ENCODE measurements around the gene HTR3B.

HTR3B gene

DNA sequence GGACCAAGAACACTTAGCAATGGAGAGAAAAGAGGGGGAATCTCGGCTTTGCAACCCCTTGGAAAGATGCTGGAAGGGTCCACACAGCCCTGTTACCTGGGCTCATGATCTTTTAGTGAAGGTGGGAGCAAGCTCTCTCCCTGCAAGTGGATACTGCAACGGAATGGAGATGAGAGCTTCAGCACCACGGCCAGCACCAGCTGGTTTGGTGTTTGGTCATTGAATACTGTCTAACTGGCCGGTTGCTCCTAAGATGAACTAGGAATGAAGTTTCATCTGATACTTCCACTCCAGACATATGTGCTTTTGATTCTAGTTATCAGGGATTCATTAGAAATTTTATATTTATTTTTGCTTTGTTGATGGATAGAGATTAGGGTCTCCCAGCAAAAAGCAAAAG, 86.6 kb downstream of the HTR3B start:
- DNase-seq (ENCODE audit: low read depth), result no peak

DNA sequence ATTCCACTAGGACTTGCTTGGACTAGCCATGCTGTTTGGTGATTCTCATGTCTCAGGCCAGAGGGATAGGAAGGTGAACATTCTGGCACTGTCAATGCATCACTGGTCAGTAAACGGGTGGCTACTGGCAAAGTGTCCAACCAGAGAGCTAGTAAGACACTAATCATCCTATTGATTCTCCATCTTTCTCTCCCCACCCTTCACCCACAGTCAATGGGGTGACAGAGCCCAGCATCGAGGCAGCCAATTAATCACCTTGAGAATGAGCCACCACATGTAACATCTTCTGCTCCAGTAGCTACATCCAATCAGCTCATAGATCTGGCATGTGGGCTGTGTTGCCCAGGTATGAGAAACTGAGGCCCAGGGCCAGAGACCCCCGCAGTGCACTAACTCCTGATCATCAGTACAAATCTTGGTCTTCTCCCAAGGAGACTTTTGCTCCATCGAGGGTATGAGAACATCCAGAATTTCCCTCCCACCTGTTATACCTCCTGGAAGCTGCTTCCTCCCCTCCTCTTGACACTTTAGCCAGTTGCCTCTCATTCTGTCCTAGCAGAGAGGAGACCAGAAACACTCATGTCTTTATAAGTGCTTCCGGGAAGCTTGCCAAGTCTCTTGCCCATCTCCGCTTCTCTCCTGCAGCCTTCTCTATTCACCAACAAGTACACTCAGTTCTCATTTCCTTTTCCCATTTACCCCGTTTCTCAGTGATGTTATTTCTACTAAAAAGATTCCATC, 87.3 kb downstream of the HTR3B start:
- no peak for DNase-seq (ENCODE audit: low read depth)

DNA sequence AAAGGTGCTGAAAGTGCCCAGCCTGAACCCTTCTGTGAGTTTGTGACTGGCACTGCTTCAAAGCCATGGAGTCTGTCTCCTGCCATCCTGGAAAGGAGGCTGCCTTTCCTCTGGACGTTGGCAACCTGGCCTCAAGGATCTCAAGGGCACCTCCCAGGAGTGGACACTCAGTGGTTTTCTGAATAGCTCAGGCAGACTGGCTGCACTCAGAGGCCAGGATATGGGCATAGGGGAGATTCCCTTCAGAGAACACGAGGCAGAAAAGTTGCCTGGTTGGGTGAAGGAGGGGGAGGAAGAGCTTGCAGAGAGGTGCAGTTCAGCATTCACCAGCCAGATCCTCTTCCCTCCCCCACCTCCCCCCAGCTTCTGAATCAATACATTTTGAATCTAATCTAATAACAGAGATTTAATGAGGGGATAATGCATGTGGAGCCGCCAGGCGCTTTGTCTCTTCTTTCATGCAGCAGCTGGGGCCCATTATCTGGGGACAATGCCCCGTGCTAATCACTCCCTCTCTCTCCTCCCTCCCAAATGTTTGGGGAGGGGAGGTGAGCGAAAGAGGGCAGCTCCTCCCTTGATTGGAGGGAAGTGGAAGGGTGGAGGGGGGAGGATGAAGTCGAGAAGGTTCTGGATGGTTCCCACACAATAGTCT, 88.0 kb downstream of the HTR3B start:
- no peak for DNase-seq (ENCODE audit: low read depth)

DNA sequence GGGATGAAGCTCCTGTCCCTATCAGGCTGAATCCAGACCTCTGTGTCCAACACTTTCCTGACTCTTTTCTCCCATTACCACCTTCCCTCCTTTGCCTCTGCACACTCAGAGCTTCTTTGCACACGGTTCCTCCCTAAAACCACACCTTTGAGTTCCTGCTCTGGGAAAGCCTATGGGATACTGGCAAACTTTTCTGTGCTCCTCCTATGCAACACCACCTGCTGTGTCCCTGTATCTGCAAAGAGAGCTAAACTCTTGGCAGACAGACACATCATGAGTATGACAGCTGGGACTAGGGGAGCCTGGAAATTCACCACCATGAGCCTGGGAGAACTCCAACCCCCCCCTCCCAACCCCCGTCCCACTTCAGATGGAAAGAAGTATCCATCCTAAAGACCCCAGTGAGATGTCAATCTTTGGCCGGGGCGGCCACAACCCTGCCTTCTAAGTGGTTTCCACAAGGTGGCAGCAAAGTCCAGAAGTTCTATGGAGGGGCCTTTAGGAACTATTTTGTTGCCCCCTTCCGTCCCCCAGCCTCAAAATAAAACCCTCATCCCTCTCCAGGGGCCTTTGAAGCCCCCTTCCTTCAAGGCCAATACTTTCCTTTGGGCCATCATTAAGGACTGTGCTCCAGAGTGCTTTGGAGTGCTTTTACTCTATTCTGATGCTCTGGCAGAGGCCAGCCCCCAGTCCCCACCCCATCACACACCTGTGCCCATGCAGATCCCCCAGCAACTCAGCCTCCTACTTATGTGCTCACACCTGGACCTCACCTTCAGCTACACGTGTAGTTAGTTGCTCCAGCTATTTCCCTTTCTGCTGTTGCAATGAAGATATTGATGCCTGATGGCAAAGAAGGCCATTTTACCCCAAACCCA, 89.7 kb downstream of the HTR3B start:
- no peak for DNase-seq (ENCODE audit: low read depth)

Measured in fibroblast of gingiva (primary cell).